Measurements from ENCODE around the gene ETV6. TPM values are rescaled to one million over a fixed set of nuclear protein-coding genes. Genes with fewer than 3 reads are reported as not detected.

ETV6 gene
- total RNA-seq, 1 experiment from 2014 or later = 14.1 TPM

- TF ChIP-seq ZBTB33 (IDR thresholded peaks at IDR 0.05; ENCODE audit: extremely low read depth, insufficient replicate concordance, low read length) (no peak), POLR2AphosphoS5 (IDR thresholded peaks at IDR 0.05; ENCODE audit: low read depth, low read length) (no peak), POLR2A (IDR thresholded peaks at IDR 0.05; ENCODE audit: borderline replicate concordance, extremely low read depth, insufficient read depth, insufficient read length) (no peak), ATF3 (IDR thresholded peaks at IDR 0.05) (no peak), JUND (IDR thresholded peaks at IDR 0.05) (no peak), YY1 (IDR thresholded peaks at IDR 0.05; ENCODE audit: extremely low read depth, insufficient replicate concordance, low read depth, low read length) (no peak), MAX (IDR thresholded peaks at IDR 0.05) (no peak), ZFX (IDR thresholded peaks at IDR 0.05) (no peak), RAD21 (IDR thresholded peaks at IDR 0.05; ENCODE audit: low read depth) (no peak)
Observed at GRCh38 chr12:11677093-11677492, 27.6 kb downstream of the ETV6 start (continued).

GRCh38 chr12:11677752-11678151 is 28.3 kb downstream of the ETV6 start:
- POLR2A ChIA-PET = no interaction called here
- Histone ChIP-seq H3K9ac (ENCODE audit: low read length) (no peak overlapping the region), H3K36me3 (ENCODE audit: control insufficient read depth in 1 of 2, insufficient read depth in 2 of 2, low read length in 2 of 2) (no peaks in the 10 kb centered on the region), H3K27ac (ENCODE audit: low read depth, low read length) (no peak overlapping the region), H3K4me1 (ENCODE audit: control insufficient read depth in 1 of 2, insufficient read depth in 2 of 2, low read length in 2 of 2) (no peaks in the 10 kb centered on the region), H3K4me2 (ENCODE audit: low read length) (no peak overlapping the region), H4K20me1 (ENCODE audit: insufficient read depth) (no peaks in the 10 kb centered on the region), H3K4me3 (replicated peaks in 1 of 2; ENCODE audit: low read depth in 1 of 2, low read length in 2 of 2) (no peak overlapping the region), H2AFZ (ENCODE audit: low read depth, low read length, poor library complexity, severe bottlenecking) (no peak overlapping the region), H3K9me2 (ENCODE audit: insufficient read depth) (no peaks in the 10 kb centered on the region), H3K79me2 (ENCODE audit: insufficient read depth, low read length) (0 out of 2 replicates have a peak, but pooled peaks cover 3% of the 10 kb centered on the region), H3K9me3 (ENCODE audit: control insufficient read depth in 1 of 2, insufficient read depth in 1 of 2, low read depth in 1 of 2, low read length in 2 of 2) (no peaks in the 10 kb centered on the region), H3K27me3 (ENCODE audit: insufficient read depth, low read length) (no peaks in the 10 kb centered on the region)
- RAD21 ChIA-PET (ENCODE audit: low non-redundant PET in 1 of 2, low total read pairs in 2 of 2, uncharacterized antibody in 2 of 2, unreplicated experiment in 2 of 2) = no interaction called here
- intact Hi-C loops (cut with micrococcal nuclease) = no loop called here
- BruUV-seq (replicated peaks) = no TSS peak
- CTCF ChIA-PET = no interaction called here
- ATAC-seq = no peak
- TF ChIP-seq ZBTB33 (IDR thresholded peaks at IDR 0.05; ENCODE audit: extremely low read depth, insufficient replicate concordance, low read length) = no peak
- no peak for DNase-seq (ENCODE audit: low read depth, low spot score)
